GM12801 (cell line): ENCODE results near the gene TMEM125.

Experiments
- CTCF ChIP-seq: IDR thresholded peaks from one replicate; pipeline ENCODE4 v1.5.1; 2011; ENCODE audit warnings: control low read depth; ENCODE audit not compliant: insufficient read length; ENCODE audit errors: extremely low read depth

The TMEM125 gene

GRCh38 chr1:43312663-43313515 lies 43.1 kb downstream of the TMEM125 start:
- TF ChIP-seq CTCF = no peak

- no peak for TF ChIP-seq CTCF
These were observed 44.0 kb downstream of the TMEM125 start for GRCh38 chr1:43313771-43314170.

GRCh38 chr1:43314233-43314632 lies 44.5 kb downstream of the TMEM125 start:
- no peak for TF ChIP-seq CTCF

GRCh38 chr1:43315481-43315880 lies 45.7 kb downstream of the TMEM125 start:
- no peak for TF ChIP-seq CTCF

GRCh38 chr1:43315963-43316737 lies 46.4 kb downstream of the TMEM125 start:
- TF ChIP-seq CTCF = no peak

- no peak for TF ChIP-seq CTCF
These were observed 47.1 kb downstream of the TMEM125 start for GRCh38 chr1:43316738-43317520.
